ENCODE measurements around the gene OVOL1.
"Not testable (repeated sequence)": the region's sequence is repeated elsewhere in the genome, so short reads cannot be mapped to it uniquely, and the experiment has no call there.

Gene OVOL1

GRCh38 chr11:65786786-65787636 lies at the start of gene OVOL1:
Gene OVOL1 (plus strand): TSS chr11:65787063. CDS start chr11:65787374, 311 bp downstream.
- DNase-seq: no peak

- no peak for DNase-seq
These were observed 47.8 kb upstream of the OVOL1 start for GRCh38 chr11:65739022-65739421.

GRCh38 chr11:65741185-65741584 lies 45.7 kb upstream of the OVOL1 start:
- DNase-seq: no peak

GRCh38 chr11:65742353-65742752 lies 44.5 kb upstream of the OVOL1 start:
- no peak for DNase-seq

GRCh38 chr11:65743681-65744025 lies 43.2 kb upstream of the OVOL1 start:
- DNase-seq: no peak

GRCh38 chr11:65744026-65744698 lies 42.7 kb upstream of the OVOL1 start:
- DNase-seq: peak; percentile 26

- no peak for DNase-seq
These were observed 42.2 kb upstream of the OVOL1 start for GRCh38 chr11:65744699-65745042.

- DNase-seq: no peak
These were observed 41.8 kb upstream of the OVOL1 start for GRCh38 chr11:65745049-65745448.

GRCh38 chr11:65762169-65762568 lies 24.7 kb upstream of the OVOL1 start:
- not testable (repeated sequence) for DNase-seq

GRCh38 chr11:65762816-65763215 lies 24.0 kb upstream of the OVOL1 start:
- not testable (repeated sequence) for DNase-seq

- DNase-seq: no peak
These were observed 22.4 kb upstream of the OVOL1 start for GRCh38 chr11:65764434-65764833.

GRCh38 chr11:65766535-65766934 lies 20.3 kb upstream of the OVOL1 start:
- DNase-seq: no peak

- DNase-seq: no peak
These were observed 19.5 kb upstream of the OVOL1 start for GRCh38 chr11:65767406-65767805.

- not testable (repeated sequence) for DNase-seq
These were observed 19.1 kb upstream of the OVOL1 start for GRCh38 chr11:65767806-65768205.

GRCh38 chr11:65770951-65771567 lies 15.8 kb upstream of the OVOL1 start:
- DNase-seq: no peak

- DNase-seq: no peak
These were observed 15.2 kb upstream of the OVOL1 start for GRCh38 chr11:65771589-65772112.

- no peak for DNase-seq
These were observed 13.0 kb upstream of the OVOL1 start for GRCh38 chr11:65773784-65774411.

- DNase-seq: no peak
These were observed 12.1 kb upstream of the OVOL1 start for GRCh38 chr11:65774525-65775306.

GRCh38 chr11:65776196-65776595 lies 10.7 kb upstream of the OVOL1 start:
- no peak for DNase-seq

- DNase-seq: no peak
These were observed 10.1 kb upstream of the OVOL1 start for GRCh38 chr11:65776710-65777141.

GRCh38 chr11:65777241-65777640 lies 9.6 kb upstream of the OVOL1 start:
- DNase-seq: no peak

- DNase-seq: no peak
These were observed 9.0 kb upstream of the OVOL1 start for GRCh38 chr11:65777821-65778361.
